K562 (cell line): ENCODE data around the gene PLXDC1. TPM values are rescaled to one million over a fixed set of nuclear protein-coding genes. Genes with fewer than 3 reads are reported as not detected.

ENCODE experiments used
- BHLHE40 ChIP-seq: IDR thresholded peaks from 2 replicates; pipeline ENCODE4 v1.6.1; 2011; ENCODE audit warnings: low read length, improper control_type of control experiment
- BRD4 ChIP-seq: fragments of 200-600 bp; sonication (generic); IDR thresholded peaks from 2 replicates; pipeline ENCODE4 v1.6.1; 2017; ENCODE audit warnings: inconsistent platforms
- CBFA2T3 ChIP-seq: fragments of 450-650 bp; IDR thresholded peaks from 2 replicates; pipeline ENCODE4 v1.6.1; 2017
- FOSL1 ChIP-seq: fragments of 200-800 bp; sonication (Bioruptor generic); conservative IDR thresholded peaks from 2 replicates; pipeline ENCODE4 v1.6.1; 2016; ENCODE audit warnings: missing genetic modification characterization, missing compliant biosample characterization
- KDM4B ChIP-seq, 2 experiments: fragments of 450-650 bp in 1 of 2; sonication (generic) in 1 of 2; IDR thresholded peaks; 2 replicates each; pipeline ENCODE4 v1.6.1; 2016 to 2017; ENCODE audit warnings: borderline replicate concordance in 2 of 2, antibody characterized with exemption in 1 of 2, low read depth in 1 of 2, mild to moderate bottlenecking in 1 of 2
- MAFG ChIP-seq: fragments of 450-650 bp; conservative IDR thresholded peaks from 2 replicates; pipeline ENCODE4 v1.6.1; 2016; ENCODE audit warnings: missing genetic modification characterization, missing compliant biosample characterization
- MAZ ChIP-seq, 2 experiments: fragments of 450-650 bp in 1 of 2; sonication (generic) in 1 of 2; formaldehyde crosslinking; IDR thresholded peaks in 1 of 2; conservative IDR thresholded peaks in 1 of 2; 2 replicates each; pipeline versions ENCODE4 v1.4.0 to v1.5.0; 2020; ENCODE audit warnings: mild to moderate bottlenecking in 1 of 2, missing genetic modification reagents in 1 of 2
- MEF2D ChIP-seq: conservative IDR thresholded peaks from 2 replicates; pipeline ENCODE4 v1.6.1; 2016; ENCODE audit warnings: low read depth, missing genetic modification characterization, missing compliant biosample characterization
- MLLT1 ChIP-seq, 2 experiments: fragments of 450-650 bp; IDR thresholded peaks; 2 replicates each; pipeline ENCODE4 v1.6.1; 2016
- MXD1 ChIP-seq: fragments of 250-450 bp; sonication (Bioruptor Pico); IDR thresholded peaks from 2 replicates; pipeline ENCODE4 v1.8.0; 2021; ENCODE audit warnings: borderline replicate concordance, mild to moderate bottlenecking, moderate library complexity; ENCODE audit not compliant: poor library complexity, severe bottlenecking
- MXI1 ChIP-seq: IDR thresholded peaks from 2 replicates; pipeline ENCODE4 v1.6.1; 2011; ENCODE audit warnings: low read depth, mild to moderate bottlenecking, improper control_type of control experiment, low read length
- NCOA4 ChIP-seq: fragments of 450-650 bp; IDR thresholded peaks from 2 replicates; pipeline ENCODE4 v1.6.1; 2018; ENCODE audit warnings: mild to moderate bottlenecking; ENCODE audit not compliant: partially characterized antibody
- NCOA6 ChIP-seq: fragments of 450-650 bp; IDR thresholded peaks from 2 replicates; pipeline ENCODE4 v1.6.1; 2017; ENCODE audit warnings: mild to moderate bottlenecking
- NFYB ChIP-seq: IDR thresholded peaks from 2 replicates; pipeline ENCODE4 v1.6.1; 2011; ENCODE audit warnings: mild to moderate bottlenecking, moderate library complexity; ENCODE audit not compliant: insufficient read length; ENCODE audit errors: extremely low read depth
- NONO ChIP-seq, 2 experiments: fragments of 200-400 bp in 1 of 2; fragments of 450-650 bp in 1 of 2; formaldehyde crosslinking in 1 of 2; IDR thresholded peaks; 2 replicates each; pipeline ENCODE4 v1.6.1; 2017; ENCODE audit warnings: low read depth in 2 of 2, mild to moderate bottlenecking in 2 of 2, moderate library complexity in 2 of 2, low read length in 1 of 2
- PTBP1 ChIP-seq: fragments of 200-400 bp; formaldehyde crosslinking; IDR thresholded peaks from 2 replicates; pipeline ENCODE4 v1.6.1; 2017; ENCODE audit warnings: low read depth, low read length
- RBM22 ChIP-seq: fragments of 200-400 bp; formaldehyde crosslinking; IDR thresholded peaks from 2 replicates; pipeline ENCODE4 v1.6.1; 2018; ENCODE audit warnings: low read length, low read depth; ENCODE audit not compliant: poor library complexity, severe bottlenecking
- SFPQ ChIP-seq: fragments of 200-400 bp; formaldehyde crosslinking; IDR thresholded peaks from 2 replicates; pipeline ENCODE4 v1.6.1; 2017; ENCODE audit warnings: mild to moderate bottlenecking, low read depth, low read length, moderate library complexity
- SMARCE1 ChIP-seq: fragments of 450-650 bp; IDR thresholded peaks from 2 replicates; pipeline ENCODE4 v1.7.1; 2016; ENCODE audit warnings: mild to moderate bottlenecking
- SRSF1 ChIP-seq: fragments of 200-400 bp; formaldehyde crosslinking; IDR thresholded peaks from 2 replicates; pipeline ENCODE4 v1.6.1; 2017; ENCODE audit warnings: mild to moderate bottlenecking, low read depth, low read length, moderate library complexity
- TCF7L2 ChIP-seq: fragments of 150-350 bp; IDR thresholded peaks from 2 replicates; pipeline ENCODE4 v1.6.1; 2016; ENCODE audit warnings: low read depth, mild to moderate bottlenecking, low read length, moderate library complexity
- XRCC5 ChIP-seq: fragments of 200-400 bp; formaldehyde crosslinking; IDR thresholded peaks from 2 replicates; pipeline ENCODE4 v1.6.1; 2017; ENCODE audit warnings: low read depth, mild to moderate bottlenecking, low read length
- ZBED1 ChIP-seq: IDR thresholded peaks from 2 replicates; pipeline ENCODE4 v1.6.1; 2014
- ZBTB17 ChIP-seq: fragments of 450-650 bp; formaldehyde crosslinking; IDR thresholded peaks from 2 replicates; pipeline ENCODE4 v1.4.0; 2020; ENCODE audit warnings: mild to moderate bottlenecking
- ZC3H8 ChIP-seq: fragments of 450-650 bp; IDR thresholded peaks from 2 replicates; pipeline ENCODE4 v1.6.1; 2017
- ZKSCAN1 ChIP-seq: fragments of 150-350 bp; IDR thresholded peaks from 2 replicates; pipeline ENCODE4 v1.6.1; 2016; ENCODE audit warnings: low read depth, low read length
- ZNF143 ChIP-seq: sonication (generic); formaldehyde crosslinking; IDR thresholded peaks from 2 replicates; pipeline ENCODE4 v1.9.0; 2022; ENCODE audit warnings: mild to moderate bottlenecking, missing genetic modification reagents
- ZNF217 ChIP-seq: sonication (generic); formaldehyde crosslinking; IDR thresholded peaks from 2 replicates; pipeline ENCODE4 v1.8.0; 2022; ENCODE audit warnings: mild to moderate bottlenecking, missing genetic modification reagents
- polyA plus RNA-seq, 8 experiments: library from polyadenylated mRNA; depleted of rRNA in 4 of 8; stranded (reverse) in 5 of 8; unstranded in 3 of 8; fragments of >200 nt; fragmentation: Nextera tagmentation in 2 of 8; fragmentation: Illumina TruSeq in 1 of 8; extraction: Ambion mirVana in 2 of 8; extraction: Trizol in 1 of 8; gene quantifications; 2 replicates each; pipeline versions ENCODE4 v1.2.1 to v1.2.3, GENCODE V29; 2011 to 2014; ENCODE audit warnings: inconsistent platforms in 1 of 8, missing spikeins in 1 of 8
- total RNA-seq, 7 experiments: library from RNA; depleted of rRNA in 6 of 7; stranded (reverse); fragments of >200 nt in 6 of 7; fragmentation: Illumina TruSeq in 2 of 7; extraction: Trizol in 2 of 7; gene quantifications; 2 replicates each; pipeline versions ENCODE4 v1.2.1 to v1.2.3, GENCODE V29; 2011 to 2021; ENCODE audit warnings: low replicate concordance in 1 of 7

Gene PLXDC1
- total and polyA plus RNA-seq, 9 of the 15 experiments (the other 6 are each of a cell fraction or from before 2014, with no cell fraction given) = not detected

- TF ChIP-seq BHLHE40 = no peak
- TF ChIP-seq SRSF1 = no peak
- no peak for TF ChIP-seq ZC3H8
- peak; percentile 68 for TF ChIP-seq CBFA2T3
- TF ChIP-seq ZBED1 = no peak
- TF ChIP-seq NONO (IDR thresholded peaks at IDR 0.05; ENCODE audit: low read depth in 2 of 2, low read length in 1 of 2) = no peak
- TF ChIP-seq NFYB = no peak
- no peak for TF ChIP-seq XRCC5
- no peak for TF ChIP-seq ZNF217
- TF ChIP-seq ZNF143 (CRISPR knock-in tag) = no peak
- no peak; the same call in 1 of the 2 replicates for TF ChIP-seq BRD4
- 0 out of 2 replicates have a peak, but pooled peaks have one; percentile 8 for TF ChIP-seq SMARCE1
- TF ChIP-seq PTBP1 = no peak
- no peak for TF ChIP-seq SFPQ
- TF ChIP-seq FOSL1 = peak; percentile 57
- TF ChIP-seq RBM22 = no peak
- no peak for TF ChIP-seq ZKSCAN1
- TF ChIP-seq MAFG = peak; percentile 10; the same call in 1 of the 2 replicates
- no peak for TF ChIP-seq MLLT1 (IDR thresholded peaks at IDR 0.05)
- TF ChIP-seq KDM4B (IDR thresholded peaks at IDR 0.05; ENCODE audit: borderline replicate concordance in 2 of 2, low read depth in 1 of 2) = no peak
- TF ChIP-seq MEF2D (tag) = no peak
- TF ChIP-seq MXI1 = no peak
- TF ChIP-seq MXD1 (CRISPR knock-in tag) = no peak
- no peak for TF ChIP-seq NCOA4
- no peak for TF ChIP-seq ZBTB17 (CRISPR knock-in tag)
- TF ChIP-seq TCF7L2 = no peak
- TF ChIP-seq NCOA6 = no peak
- TF ChIP-seq MAZ (CRISPR knock-in tag; conservative IDR thresholded peaks at IDR 0.05 in 1 of 2, IDR thresholded peaks at IDR 0.05 in 1 of 2) = no peak
These were observed 136.5 kb downstream of the PLXDC1 start (continued) for GRCh38 chr17:39014795-39015545.
